Measurements from ENCODE around the gene GAS7.

Gene GAS7

GRCh38 chr17:10089196-10089804 lies 109.1 kb downstream of the GAS7 start:
- TF ChIP-seq TSHZ2 (CRISPR knock-in tag; IDR thresholded peaks at IDR 0.05) (no peak), PATZ1 (CRISPR knock-in tag; IDR thresholded peaks at IDR 0.05; ENCODE audit: borderline replicate concordance) (no peak), ISL1 (CRISPR knock-in tag; IDR thresholded peaks at IDR 0.05) (no peak), ZFP30 (CRISPR knock-in tag; IDR thresholded peaks at IDR 0.05) (no peak), ZC3H10 (CRISPR knock-in tag; IDR thresholded peaks at IDR 0.05) (no peak), ZNF8 (CRISPR knock-in tag; IDR thresholded peaks at IDR 0.05) (no peak), CSRNP3 (CRISPR knock-in tag; IDR thresholded peaks at IDR 0.05) (no peak), ZNF565 (CRISPR knock-in tag; conservative IDR thresholded peaks at IDR 0.05; ENCODE audit: low read depth) (no peak), ARNTL (CRISPR knock-in tag; IDR thresholded peaks at IDR 0.05; ENCODE audit: borderline replicate concordance, low read depth) (no peak), CSDC2 (CRISPR knock-in tag; IDR thresholded peaks at IDR 0.05) (no peak), POU6F1 (CRISPR knock-in tag; IDR thresholded peaks at IDR 0.05; ENCODE audit: borderline replicate concordance, low read depth) (no peak)
- ATAC-seq: no peak

GRCh38 chr17:10088444-10088843 lies 110.0 kb downstream of the GAS7 start:
- TF ChIP-seq CSRNP3 (CRISPR knock-in tag; IDR thresholded peaks at IDR 0.05) (no peak), CSDC2 (CRISPR knock-in tag; IDR thresholded peaks at IDR 0.05) (no peak), ISL1 (CRISPR knock-in tag; IDR thresholded peaks at IDR 0.05) (no peak), ZNF8 (CRISPR knock-in tag; IDR thresholded peaks at IDR 0.05) (no peak), SNAI2 (CRISPR knock-in tag; IDR thresholded peaks at IDR 0.05) (no peak)
- ATAC-seq: no peak

GRCh38 chr17:10087355-10087754 lies 111.1 kb downstream of the GAS7 start:
- no peak for ATAC-seq
- TF ChIP-seq ZC3H10 (CRISPR knock-in tag; IDR thresholded peaks at IDR 0.05): no peak
- TF ChIP-seq TOX (CRISPR knock-in tag; IDR thresholded peaks at IDR 0.05; ENCODE audit: borderline replicate concordance): no peak
- no peak for TF ChIP-seq CREB5 (CRISPR knock-in tag; IDR thresholded peaks at IDR 0.05; ENCODE audit: low read depth)
- no peak for TF ChIP-seq TCF4 (CRISPR knock-in tag; IDR thresholded peaks at IDR 0.05; ENCODE audit: borderline replicate concordance)
- TF ChIP-seq CSRNP3 (CRISPR knock-in tag; IDR thresholded peaks at IDR 0.05): no peak
- no peak for TF ChIP-seq PPARA (CRISPR knock-in tag; IDR thresholded peaks at IDR 0.05; ENCODE audit: borderline replicate concordance)
- TF ChIP-seq PATZ1 (CRISPR knock-in tag; IDR thresholded peaks at IDR 0.05; ENCODE audit: borderline replicate concordance): no peak
- no peak for TF ChIP-seq ZNF565 (CRISPR knock-in tag; conservative IDR thresholded peaks at IDR 0.05; ENCODE audit: low read depth)
- TF ChIP-seq ZFP3 (CRISPR knock-in tag; IDR thresholded peaks at IDR 0.05): no peak
- TF ChIP-seq RARB (CRISPR knock-in tag; IDR thresholded peaks at IDR 0.05): no peak
- TF ChIP-seq ISL1 (CRISPR knock-in tag; IDR thresholded peaks at IDR 0.05): no peak
